A673 (cell line): Measurements from ENCODE around the gene GNAS. TPM values are rescaled to one million over a fixed set of nuclear protein-coding genes. Genes with fewer than 3 reads are reported as not detected.

Experiments used
- BruUV-seq: library from RNA; stranded (reverse); fragments of 400-500 nt; replicated peaks from 2 replicates; lab custom pipeline; 2021; lab: Mats Ljungman, UMichigan
- CTCF ChIA-PET: fragments of 300-600 bp; sonication (Branson Sonifier 250); formaldehyde crosslinking; loops from one replicate; lab custom pipeline; 2022; ENCODE audit warnings: antibody characterized with exemption; lab: Charles Lee
- POLR2A ChIA-PET: fragments of 300-600 bp; sonication (Branson Sonifier 250); formaldehyde crosslinking; loops from one replicate; lab custom pipeline; 2022; ENCODE audit warnings: antibody characterized with exemption; ENCODE audit not compliant: low non-redundant PET; lab: Charles Lee
- DNase-seq: peaks from one replicate; pipeline ENCODE4 v3.0.0-alpha.2; 2015; ENCODE audit warnings: low spot score
- H3K27ac ChIP-seq: fragments of 200-600 bp; sonication (generic); 2 replicates; pipeline ENCODE4 v1.5.1; 2016; ENCODE audit warnings: mixed run types, low read depth, mild to moderate bottlenecking, mixed read lengths, antibody characterized with exemption, low read length; ENCODE audit not compliant: poor library complexity, severe bottlenecking
- H3K27me3 ChIP-seq: fragments of 200-600 bp; sonication (generic); replicated peaks from 2 replicates; pipeline ENCODE4 v1.6.1; 2017; ENCODE audit warnings: mixed run types, low read depth, mild to moderate bottlenecking, mixed read lengths, antibody characterized with exemption, low read length; ENCODE audit not compliant: insufficient read depth, poor library complexity
- H3K36me3 ChIP-seq: fragments of 200-600 bp; sonication (generic); 2 replicates; pipeline ENCODE4 v1.6.1; 2016; ENCODE audit warnings: mixed run types, mild to moderate bottlenecking, mixed read lengths, antibody characterized with exemption, low read length; ENCODE audit not compliant: insufficient read depth, poor library complexity, severe bottlenecking
- H3K4me1 ChIP-seq: fragments of 200-600 bp; sonication (generic); 2 replicates; pipeline ENCODE4 v1.6.1; 2017; ENCODE audit warnings: mixed run types, mild to moderate bottlenecking, mixed read lengths, antibody characterized with exemption, low read length; ENCODE audit not compliant: insufficient read depth, poor library complexity, severe bottlenecking
- H3K4me3 ChIP-seq: fragments of 200-600 bp; sonication (generic); 2 replicates; pipeline ENCODE4 v1.5.1; 2016; ENCODE audit warnings: low read depth, mixed run types, mild to moderate bottlenecking, mixed read lengths, low read length; ENCODE audit not compliant: poor library complexity, severe bottlenecking
- H3K9me3 ChIP-seq: fragments of 200-600 bp; sonication (generic); 2 replicates; pipeline ENCODE4 v1.6.1; 2016; ENCODE audit warnings: mixed run types, low read depth, mild to moderate bottlenecking, mixed read lengths, antibody characterized with exemption, low read length; ENCODE audit not compliant: poor library complexity, severe bottlenecking
- EZH2 ChIP-seq: fragments of 200-600 bp; sonication (generic); IDR thresholded peaks from 2 replicates; pipeline ENCODE4 v1.6.1; 2017; ENCODE audit warnings: borderline replicate concordance, low read depth, mild to moderate bottlenecking, mixed read lengths, antibody characterized with exemption, low read length; ENCODE audit not compliant: poor library complexity, severe bottlenecking
- intact Hi-C: fragments of 100-400 bp; cut with micrococcal nuclease; formaldehyde crosslinking; loops from one replicate; pipeline ENCODE4 v1.10.0; 2022; ENCODE audit not compliant: unreplicated experiment
- total RNA-seq: library from RNA; stranded (reverse); gene quantifications from 2 replicates; pipeline ENCODE4 v1.2.3, GENCODE V29; 2021
- TF ChIP-seq, protein P1 (sequence below): fragments of 300-800, 200-600 bp; sonication (generic); conservative IDR thresholded peaks from 2 replicates; pipeline ENCODE4 v1.5.1; 2017; ENCODE audit warnings: low read depth, mild to moderate bottlenecking, antibody characterized with exemption, low read length, moderate library complexity, mixed read lengths

Gene GNAS
- total RNA-seq, 1 experiment from 2014 or later: 1,108 TPM

DNA sequence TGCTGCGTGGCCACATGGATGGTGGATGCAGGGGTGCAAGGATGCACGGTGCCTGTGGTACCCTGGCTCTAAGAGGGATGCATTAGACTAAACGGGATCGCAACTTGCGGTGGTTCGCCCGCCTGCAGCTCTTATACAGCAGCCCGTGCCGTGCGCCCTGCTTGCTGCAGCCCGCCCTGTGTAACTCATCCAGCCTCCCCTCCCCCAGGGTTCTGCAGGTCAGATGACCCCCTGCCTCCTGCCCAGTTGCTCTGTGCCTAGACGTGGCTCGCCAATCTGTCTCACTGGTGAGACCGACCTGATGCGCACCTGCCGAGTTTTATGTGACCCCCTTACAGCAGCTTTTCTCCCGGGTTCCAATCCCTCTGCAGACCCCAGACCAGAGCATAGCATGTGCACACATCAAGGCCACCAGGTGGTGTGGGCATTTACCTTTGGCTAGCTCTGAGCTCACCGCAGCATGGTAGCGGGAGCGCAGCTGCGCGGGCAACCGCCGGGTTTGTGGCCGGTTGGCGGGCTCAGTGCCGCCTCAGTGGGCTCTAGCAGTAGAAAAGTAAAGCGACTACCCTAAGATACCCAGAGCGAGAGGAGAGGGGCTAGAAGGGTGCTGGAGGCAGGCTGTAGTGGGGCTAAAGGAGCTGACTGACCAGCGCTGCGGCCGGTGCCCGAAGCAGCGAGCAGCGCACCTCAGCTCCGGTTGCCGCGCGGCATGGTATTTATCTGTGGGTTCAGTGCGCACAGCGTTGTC is 1.1 kb upstream of the GNAS start:
- POLR2A ChIA-PET: no interaction called here

DNA sequence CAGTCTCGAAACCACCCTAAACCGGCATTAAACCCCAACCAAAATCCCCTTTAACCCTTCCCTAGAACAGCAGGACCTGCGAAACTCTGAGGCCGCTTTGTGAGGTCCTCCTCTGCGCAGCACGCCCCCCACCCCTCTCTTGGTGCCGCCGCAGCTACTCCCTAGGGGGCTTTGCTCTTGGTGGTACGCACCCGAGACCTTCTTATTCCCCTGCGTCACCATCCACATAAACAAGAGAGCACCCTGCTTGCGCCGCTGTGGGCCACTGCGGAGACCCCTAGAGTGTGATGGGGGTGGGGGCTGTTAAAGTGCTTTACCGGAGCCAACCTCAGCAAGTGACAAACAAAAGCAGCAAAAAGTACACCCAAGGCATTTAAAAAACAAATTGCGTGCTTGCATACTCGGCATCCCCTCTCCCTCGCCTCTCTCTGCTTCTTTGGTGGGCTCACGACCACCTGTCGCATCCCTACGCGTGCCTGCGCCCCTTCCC is 502 bp upstream of the GNAS start:
- peaks cover 8% of the 10 kb centered on the region for H3K4me1 ChIP-seq
- no peaks in the 10 kb centered on the region for H3K9me3 ChIP-seq
- ChIA-PET CTCF (interaction anchor here (0.5 to 0.8 kb wide), 3 partner anchors 18 to 216 kb away, joined by 3 to 6 read pairs (median 3); partner anchors contain the start of gene STX16), POLR2A (no interaction called here)
- DNase-seq: no peak
- H3K36me3 ChIP-seq: no peaks in the 10 kb centered on the region
- BruUV-seq: no TSS peak
- H3K27ac ChIP-seq: no peak overlapping the region
- intact Hi-C loops: loop anchor here (5.0 to 10.0 kb wide), 3 partner anchors 200 to 617 kb away; partner anchors contain the start of gene STX16
- peak overlapping the region; percentile 67 for H3K4me3 ChIP-seq
- TF ChIP-seq EZH2: no peak
- TF ChIP-seq, protein P1, sequence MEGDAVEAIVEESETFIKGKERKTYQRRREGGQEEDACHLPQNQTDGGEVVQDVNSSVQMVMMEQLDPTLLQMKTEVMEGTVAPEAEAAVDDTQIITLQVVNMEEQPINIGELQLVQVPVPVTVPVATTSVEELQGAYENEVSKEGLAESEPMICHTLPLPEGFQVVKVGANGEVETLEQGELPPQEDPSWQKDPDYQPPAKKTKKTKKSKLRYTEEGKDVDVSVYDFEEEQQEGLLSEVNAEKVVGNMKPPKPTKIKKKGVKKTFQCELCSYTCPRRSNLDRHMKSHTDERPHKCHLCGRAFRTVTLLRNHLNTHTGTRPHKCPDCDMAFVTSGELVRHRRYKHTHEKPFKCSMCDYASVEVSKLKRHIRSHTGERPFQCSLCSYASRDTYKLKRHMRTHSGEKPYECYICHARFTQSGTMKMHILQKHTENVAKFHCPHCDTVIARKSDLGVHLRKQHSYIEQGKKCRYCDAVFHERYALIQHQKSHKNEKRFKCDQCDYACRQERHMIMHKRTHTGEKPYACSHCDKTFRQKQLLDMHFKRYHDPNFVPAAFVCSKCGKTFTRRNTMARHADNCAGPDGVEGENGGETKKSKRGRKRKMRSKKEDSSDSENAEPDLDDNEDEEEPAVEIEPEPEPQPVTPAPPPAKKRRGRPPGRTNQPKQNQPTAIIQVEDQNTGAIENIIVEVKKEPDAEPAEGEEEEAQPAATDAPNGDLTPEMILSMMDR: no peak
- H3K27me3 ChIP-seq: peaks cover 42% of the 10 kb centered on the region

More for the DNA sequence above, 1.1 kb upstream of the GNAS start:
- H3K36me3 ChIP-seq: no peaks in the 10 kb centered on the region
- intact Hi-C loops: loop anchor here (5.0 to 10.0 kb wide), 3 partner anchors 199 to 617 kb away; partner anchors contain the start of gene STX16
- no peak for TF ChIP-seq EZH2
- TF ChIP-seq, protein P1: no peak
- CTCF ChIA-PET: no interaction called here
- H3K4me1 ChIP-seq: peaks cover 8% of the 10 kb centered on the region
- DNase-seq: no peak
- peaks cover 41% of the 10 kb centered on the region for H3K27me3 ChIP-seq
- no TSS peak for BruUV-seq
- peak overlapping the region; percentile 67 for H3K4me3 ChIP-seq
- H3K9me3 ChIP-seq: no peaks in the 10 kb centered on the region
- H3K27ac ChIP-seq: no peak overlapping the region

DNA sequence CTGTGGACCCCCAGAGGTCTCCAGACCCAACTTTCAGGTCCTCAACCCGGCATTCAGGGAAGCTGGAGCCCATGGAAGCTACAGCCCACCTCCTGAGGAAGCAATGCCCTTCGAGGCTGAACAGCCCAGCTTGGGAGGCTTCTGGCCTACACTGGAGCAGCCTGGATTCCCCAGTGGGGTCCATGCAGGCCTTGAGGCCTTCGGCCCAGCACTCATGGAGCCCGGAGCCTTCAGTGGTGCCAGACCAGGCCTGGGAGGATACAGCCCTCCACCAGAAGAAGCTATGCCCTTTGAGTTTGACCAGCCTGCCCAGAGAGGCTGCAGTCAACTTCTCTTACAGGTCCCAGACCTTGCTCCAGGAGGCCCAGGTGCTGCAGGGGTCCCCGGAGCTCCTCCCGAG is 950 bp downstream of the GNAS start:
- no peak overlapping the region for H3K4me3 ChIP-seq
- BruUV-seq: no TSS peak
- ChIA-PET POLR2A (no interaction called here), CTCF (no interaction called here)
- DNase-seq: no peak
- H3K36me3 ChIP-seq: no peaks in the 10 kb centered on the region
- no peak for TF ChIP-seq EZH2
- TF ChIP-seq, protein P1: no peak
- no peaks in the 10 kb centered on the region for H3K9me3 ChIP-seq
- H3K4me1 ChIP-seq: peaks cover 8% of the 10 kb centered on the region
- intact Hi-C loops: loop anchor here (5.0 to 10.0 kb wide), 3 partner anchors 201 to 619 kb away; partner anchors contain the start of gene STX16
- peaks cover 56% of the 10 kb centered on the region for H3K27me3 ChIP-seq
- no peak overlapping the region for H3K27ac ChIP-seq
